ENCODE results near the gene ARHGAP29.

ARHGAP29 gene

DNA sequence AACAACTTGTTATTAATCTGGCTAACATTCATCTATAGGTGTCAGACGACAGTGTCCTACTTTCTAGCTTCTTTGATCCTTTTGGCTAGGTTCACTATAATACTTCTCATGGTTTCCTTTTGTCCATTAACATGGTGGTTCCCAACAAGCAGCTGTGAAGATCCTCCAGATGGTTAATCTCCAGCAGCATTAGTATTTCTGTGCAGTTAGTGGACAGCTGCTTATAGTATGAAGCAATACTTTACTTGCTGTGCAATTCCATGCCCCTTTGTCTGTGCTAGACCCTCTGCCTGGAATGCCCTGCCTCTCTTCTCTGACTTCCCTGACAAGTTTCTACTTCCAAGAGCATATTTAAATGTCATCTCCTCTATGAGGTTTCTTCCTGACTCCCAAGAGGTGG lies 41.7 kb upstream of the ARHGAP29 start:
- Histone ChIP-seq H3K4me3 (ENCODE audit: low read length) (no peak overlapping the region), H3K4me2 (ENCODE audit: low read length) (no peak overlapping the region), H3K27me3 (ENCODE audit: control insufficient read depth, insufficient read depth, low read length) (no peaks in the 10 kb centered on the region), H3K9me3 (replicated peaks; ENCODE audit: low read length) (no peaks in the 10 kb centered on the region), H3K36me3 (ENCODE audit: insufficient read depth, low read length) (no peaks in the 10 kb centered on the region), H3K4me1 (ENCODE audit: control insufficient read depth, insufficient read depth, low read length) (peaks cover 33% of the 10 kb centered on the region), H3K9ac (ENCODE audit: low read depth, low read length) (no peak overlapping the region)

DNA sequence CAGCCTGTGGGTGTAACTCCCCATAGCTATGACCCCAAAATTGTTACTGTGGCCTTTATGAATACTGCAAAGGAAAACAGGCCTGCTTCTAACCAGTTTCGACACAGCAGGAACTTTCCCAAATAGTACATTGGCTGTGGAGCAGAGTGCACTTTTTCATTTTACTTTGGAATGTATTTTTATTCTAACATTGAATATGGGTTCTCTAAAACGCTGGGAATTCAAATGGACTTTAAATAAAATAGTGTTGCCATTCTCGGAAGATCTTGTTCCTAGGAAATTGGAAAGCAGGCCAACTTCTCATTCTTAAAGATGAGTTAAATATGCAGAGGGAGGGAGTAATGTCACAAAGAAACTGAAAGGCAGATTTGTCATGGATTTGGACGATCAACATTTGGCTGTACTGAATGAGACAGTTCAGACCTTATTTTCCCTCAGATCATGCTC lies 39.6 kb upstream of the ARHGAP29 start:
- Histone ChIP-seq H3K9me3 (replicated peaks; ENCODE audit: low read length) (no peaks in the 10 kb centered on the region), H3K4me3 (ENCODE audit: low read length) (no peak overlapping the region), H3K4me2 (ENCODE audit: low read length) (peak overlapping the region; percentile 30), H3K36me3 (ENCODE audit: insufficient read depth, low read length) (no peaks in the 10 kb centered on the region), H3K27me3 (ENCODE audit: control insufficient read depth, insufficient read depth, low read length) (no peaks in the 10 kb centered on the region), H3K4me1 (ENCODE audit: control insufficient read depth, insufficient read depth, low read length) (peaks cover 49% of the 10 kb centered on the region), H3K9ac (ENCODE audit: low read depth, low read length) (peak overlapping the region; percentile 8)

DNA sequence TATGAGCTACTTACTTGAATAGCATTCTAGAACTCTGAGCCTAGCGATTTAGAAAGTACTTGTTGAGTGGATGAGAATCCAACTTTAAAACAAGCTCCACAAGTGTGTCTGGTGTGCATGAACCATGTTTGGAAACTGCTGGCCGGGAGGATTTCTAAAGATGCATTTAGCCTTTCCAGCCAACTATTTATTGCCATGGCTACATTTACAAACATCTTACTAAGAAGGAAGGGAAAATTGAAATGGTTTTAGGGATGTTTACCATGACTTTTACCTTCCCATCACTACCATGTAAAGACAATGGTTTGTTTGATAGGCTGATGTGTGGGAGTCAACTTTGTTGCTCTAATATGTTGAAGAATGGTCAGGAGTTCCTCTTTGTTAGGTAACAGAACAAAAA lies 37.7 kb upstream of the ARHGAP29 start:
- Histone ChIP-seq H3K4me3 (ENCODE audit: low read length) (no peak overlapping the region), H3K36me3 (ENCODE audit: insufficient read depth, low read length) (no peaks in the 10 kb centered on the region), H3K4me2 (ENCODE audit: low read length) (no peak overlapping the region), H3K27me3 (ENCODE audit: control insufficient read depth, insufficient read depth, low read length) (no peaks in the 10 kb centered on the region), H3K9me3 (replicated peaks; ENCODE audit: low read length) (no peaks in the 10 kb centered on the region), H3K4me1 (ENCODE audit: control insufficient read depth, insufficient read depth, low read length) (peaks cover 49% of the 10 kb centered on the region), H3K9ac (ENCODE audit: low read depth, low read length) (no peak overlapping the region)

DNA sequence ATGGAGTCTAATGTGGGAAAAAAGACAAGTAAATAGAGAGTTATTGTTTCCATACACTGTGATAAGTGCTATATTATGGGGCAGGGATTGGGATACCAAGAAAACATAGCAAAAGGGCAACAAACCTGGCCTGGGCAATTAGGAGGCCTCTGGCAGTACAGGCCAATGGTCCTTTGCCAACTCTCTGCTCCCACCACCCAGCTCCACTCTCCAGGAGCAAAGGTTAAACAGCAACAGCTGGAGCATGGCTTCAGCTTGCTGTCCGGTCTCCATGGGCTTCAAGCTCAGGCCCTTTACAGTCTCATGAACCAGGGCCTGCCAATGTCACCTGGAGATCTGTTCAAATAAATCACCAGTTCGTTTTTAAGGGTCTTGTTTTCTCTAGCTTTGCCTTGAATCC lies 37.2 kb upstream of the ARHGAP29 start:
- H3K27me3 ChIP-seq (ENCODE audit: control insufficient read depth, insufficient read depth, low read length) = no peaks in the 10 kb centered on the region
- no peak overlapping the region for H3K4me2 ChIP-seq (ENCODE audit: low read length)
- H3K36me3 ChIP-seq (ENCODE audit: insufficient read depth, low read length) = no peaks in the 10 kb centered on the region
- no peaks in the 10 kb centered on the region for H3K9me3 ChIP-seq (replicated peaks; ENCODE audit: low read length)
- no peak overlapping the region for H3K9ac ChIP-seq (ENCODE audit: low read depth, low read length)
- no peak overlapping the region for H3K4me3 ChIP-seq (ENCODE audit: low read length)
- peaks cover 51% of the 10 kb centered on the region for H3K4me1 ChIP-seq (ENCODE audit: control insufficient read depth, insufficient read depth, low read length)

DNA sequence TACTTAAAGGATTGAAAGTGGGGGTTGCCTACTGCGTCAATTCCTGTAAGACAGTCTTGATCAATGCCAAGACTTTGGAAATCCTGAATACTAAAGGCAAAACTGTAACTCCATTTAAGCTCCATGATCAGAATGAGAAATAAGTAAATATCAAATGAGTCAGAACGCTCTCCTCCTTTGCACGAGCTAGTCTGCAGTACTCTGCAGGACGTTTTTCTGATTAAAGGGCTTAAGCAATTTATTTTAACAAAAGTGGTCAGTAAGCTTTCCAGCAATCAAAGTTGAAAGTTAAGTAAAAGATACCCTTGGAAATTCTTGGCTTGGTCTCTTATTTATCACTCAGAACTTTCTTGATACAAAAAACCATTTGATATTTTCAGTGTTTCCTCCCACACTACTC lies 35.7 kb upstream of the ARHGAP29 start:
- H3K9ac ChIP-seq (ENCODE audit: low read depth, low read length) = no peak overlapping the region
- no peaks in the 10 kb centered on the region for H3K36me3 ChIP-seq (ENCODE audit: insufficient read depth, low read length)
- no peaks in the 10 kb centered on the region for H3K27me3 ChIP-seq (ENCODE audit: control insufficient read depth, insufficient read depth, low read length)
- no peak overlapping the region for H3K4me3 ChIP-seq (ENCODE audit: low read length)
- no peak overlapping the region for H3K4me2 ChIP-seq (ENCODE audit: low read length)
- peaks cover 48% of the 10 kb centered on the region for H3K4me1 ChIP-seq (ENCODE audit: control insufficient read depth, insufficient read depth, low read length)
- H3K9me3 ChIP-seq (replicated peaks; ENCODE audit: low read length) = no peaks in the 10 kb centered on the region

DNA sequence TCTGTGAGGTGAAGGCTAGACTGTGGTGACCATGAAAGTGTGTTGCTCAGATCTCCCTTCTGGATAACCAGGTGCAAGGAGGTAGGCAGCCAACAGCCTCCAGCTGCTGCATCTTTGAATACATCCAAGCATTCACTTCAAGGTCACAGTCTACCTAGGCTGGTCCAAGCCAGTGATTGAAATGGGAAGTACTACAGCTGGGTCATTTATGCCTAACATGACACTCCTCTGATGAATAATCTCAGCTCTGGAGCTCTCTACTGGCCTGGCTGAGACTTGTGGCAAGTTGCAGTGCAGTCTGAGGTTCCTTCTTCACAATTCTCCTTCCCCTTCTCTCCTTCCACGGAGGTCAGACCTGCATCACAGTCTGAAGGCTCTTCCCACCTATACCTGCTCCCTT lies 35.0 kb upstream of the ARHGAP29 start:
- Histone ChIP-seq H3K27me3 (ENCODE audit: control insufficient read depth, insufficient read depth, low read length) (no peaks in the 10 kb centered on the region), H3K36me3 (ENCODE audit: insufficient read depth, low read length) (no peaks in the 10 kb centered on the region), H3K9me3 (replicated peaks; ENCODE audit: low read length) (no peaks in the 10 kb centered on the region), H3K4me3 (ENCODE audit: low read length) (no peak overlapping the region), H3K4me2 (ENCODE audit: low read length) (no peak overlapping the region), H3K4me1 (ENCODE audit: control insufficient read depth, insufficient read depth, low read length) (peaks cover 48% of the 10 kb centered on the region), H3K9ac (ENCODE audit: low read depth, low read length) (no peak overlapping the region)

DNA sequence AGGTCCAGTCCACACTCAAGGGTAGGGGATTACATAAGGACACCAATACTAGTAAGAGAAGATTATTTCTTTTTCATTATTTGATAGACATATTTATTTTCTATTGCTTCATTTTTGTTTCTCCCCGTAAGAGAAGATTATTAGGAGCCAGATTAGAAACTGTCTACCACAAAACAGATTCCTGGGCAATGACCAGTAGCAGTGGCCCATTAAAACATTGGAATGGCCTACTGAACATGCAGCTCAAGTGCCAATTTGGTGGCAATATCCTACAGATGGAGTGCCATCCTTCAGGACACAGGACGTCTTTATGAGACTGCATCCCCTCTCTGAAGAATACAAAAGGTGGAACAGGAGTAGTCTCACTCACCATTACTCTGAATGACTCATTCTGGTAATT lies 34.0 kb upstream of the ARHGAP29 start:
- H3K9ac ChIP-seq (ENCODE audit: low read depth, low read length) = no peak overlapping the region
- no peak overlapping the region for H3K4me3 ChIP-seq (ENCODE audit: low read length)
- H3K4me2 ChIP-seq (ENCODE audit: low read length) = peak overlapping the region; percentile 64
- H3K36me3 ChIP-seq (ENCODE audit: insufficient read depth, low read length) = no peaks in the 10 kb centered on the region
- no peaks in the 10 kb centered on the region for H3K27me3 ChIP-seq (ENCODE audit: control insufficient read depth, insufficient read depth, low read length)
- no peaks in the 10 kb centered on the region for H3K9me3 ChIP-seq (replicated peaks; ENCODE audit: low read length)
- peaks cover 42% of the 10 kb centered on the region for H3K4me1 ChIP-seq (ENCODE audit: control insufficient read depth, insufficient read depth, low read length)

DNA sequence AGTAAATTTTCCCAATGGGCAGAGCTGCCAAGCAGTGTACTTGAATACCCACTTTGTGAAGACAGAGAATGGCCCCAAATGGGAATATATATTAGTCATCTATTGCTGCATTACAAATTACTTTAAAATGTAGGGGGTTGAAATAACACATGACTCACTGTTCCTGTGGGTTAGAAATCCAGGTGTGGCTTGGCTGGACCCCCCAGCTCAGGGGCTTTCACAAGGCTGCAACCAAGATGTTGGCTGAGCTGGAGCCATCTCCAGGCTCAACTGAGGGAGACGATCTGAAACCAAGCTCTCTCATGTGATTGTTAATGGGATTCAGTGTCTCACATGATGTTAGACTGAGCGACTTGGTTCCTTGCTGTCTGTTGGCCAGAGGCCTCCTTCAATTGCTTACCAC lies 33.4 kb upstream of the ARHGAP29 start:
- peaks cover 48% of the 10 kb centered on the region for H3K4me1 ChIP-seq (ENCODE audit: control insufficient read depth, insufficient read depth, low read length)
- no peaks in the 10 kb centered on the region for H3K27me3 ChIP-seq (ENCODE audit: control insufficient read depth, insufficient read depth, low read length)
- peak overlapping the region; percentile 36 for H3K4me3 ChIP-seq (ENCODE audit: low read length)
- peak overlapping the region; percentile 24 for H3K9ac ChIP-seq (ENCODE audit: low read depth, low read length)
- H3K4me2 ChIP-seq (ENCODE audit: low read length) = peak overlapping the region; percentile 64
- no peaks in the 10 kb centered on the region for H3K9me3 ChIP-seq (replicated peaks; ENCODE audit: low read length)
- H3K36me3 ChIP-seq (ENCODE audit: insufficient read depth, low read length) = no peaks in the 10 kb centered on the region

DNA sequence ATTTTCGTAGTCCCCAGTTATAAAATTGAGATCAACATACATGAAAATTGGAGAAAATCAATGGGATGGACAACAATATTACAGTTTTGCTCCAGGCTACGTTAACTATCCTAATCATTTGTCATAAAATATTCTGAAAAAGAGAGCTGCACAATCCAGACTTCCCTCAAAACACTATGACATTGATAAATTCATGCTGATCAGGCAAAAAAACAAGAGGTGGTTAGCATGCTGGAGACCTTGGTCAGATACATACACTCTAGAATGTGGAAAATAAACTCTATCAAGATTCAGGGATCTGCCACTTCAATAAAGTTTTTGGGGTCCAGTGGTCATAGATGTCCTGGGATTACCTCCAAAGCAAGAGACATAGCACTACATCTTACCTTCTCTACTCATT lies 32.5 kb upstream of the ARHGAP29 start:
- peak overlapping the region; percentile 64 for H3K4me2 ChIP-seq (ENCODE audit: low read length)
- H3K9me3 ChIP-seq (replicated peaks; ENCODE audit: low read length) = no peaks in the 10 kb centered on the region
- no peaks in the 10 kb centered on the region for H3K36me3 ChIP-seq (ENCODE audit: insufficient read depth, low read length)
- H3K27me3 ChIP-seq (ENCODE audit: control insufficient read depth, insufficient read depth, low read length) = no peaks in the 10 kb centered on the region
- H3K4me3 ChIP-seq (ENCODE audit: low read length) = no peak overlapping the region
- H3K4me1 ChIP-seq (ENCODE audit: control insufficient read depth, insufficient read depth, low read length) = peaks cover 57% of the 10 kb centered on the region
- H3K9ac ChIP-seq (ENCODE audit: low read depth, low read length) = no peak overlapping the region

DNA sequence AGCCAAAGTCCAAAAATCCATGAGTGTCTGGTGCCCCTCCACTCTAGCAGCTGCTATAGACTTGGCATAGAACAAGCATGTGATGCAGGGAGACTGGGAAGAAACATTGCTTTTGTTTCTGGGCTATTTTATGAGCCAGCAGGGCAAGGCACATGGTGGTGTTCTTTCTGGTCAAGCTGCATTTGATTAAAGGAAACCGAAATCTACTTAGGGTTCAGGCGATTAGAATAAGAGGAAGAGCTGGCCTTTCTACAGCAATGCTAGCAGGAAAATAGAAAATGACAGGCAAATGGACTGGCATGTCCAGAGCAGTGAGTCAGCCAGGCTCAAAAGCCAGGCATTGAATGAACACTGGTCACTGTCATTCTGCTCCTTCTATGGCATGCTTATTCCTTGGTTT lies 28.5 kb upstream of the ARHGAP29 start:
- no peaks in the 10 kb centered on the region for H3K9me3 ChIP-seq (replicated peaks; ENCODE audit: low read length)
- no peaks in the 10 kb centered on the region for H3K27me3 ChIP-seq (ENCODE audit: control insufficient read depth, insufficient read depth, low read length)
- no peak overlapping the region for H3K9ac ChIP-seq (ENCODE audit: low read depth, low read length)
- no peak overlapping the region for H3K4me3 ChIP-seq (ENCODE audit: low read length)
- no peaks in the 10 kb centered on the region for H3K36me3 ChIP-seq (ENCODE audit: insufficient read depth, low read length)
- peak overlapping the region; percentile 21 for H3K4me2 ChIP-seq (ENCODE audit: low read length)
- peaks cover 32% of the 10 kb centered on the region for H3K4me1 ChIP-seq (ENCODE audit: control insufficient read depth, insufficient read depth, low read length)

DNA sequence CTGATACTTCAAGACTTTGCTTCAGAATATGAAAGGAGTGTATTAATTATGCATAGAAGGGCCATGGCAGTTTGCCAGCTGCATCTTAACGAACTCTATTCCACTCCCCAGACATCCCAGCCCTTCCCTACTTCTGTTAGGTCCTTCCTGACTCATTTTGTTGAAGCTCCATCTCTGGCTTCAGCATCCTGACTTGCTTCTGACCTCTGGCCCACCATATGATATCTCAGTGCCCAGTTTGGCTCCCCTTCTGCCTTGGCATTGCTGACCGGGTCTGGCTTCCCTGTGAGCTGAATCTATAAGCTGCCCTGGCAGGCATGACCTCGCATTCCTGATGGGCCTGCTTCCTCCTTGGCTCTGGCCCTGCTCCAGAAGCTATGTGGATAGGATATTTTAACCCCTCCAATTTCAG lies 27.6 kb upstream of the ARHGAP29 start:
- no peaks in the 10 kb centered on the region for H3K9me3 ChIP-seq (replicated peaks; ENCODE audit: low read length)
- H3K4me1 ChIP-seq (ENCODE audit: control insufficient read depth, insufficient read depth, low read length) = peaks cover 31% of the 10 kb centered on the region
- H3K9ac ChIP-seq (ENCODE audit: low read depth, low read length) = no peak overlapping the region
- H3K27me3 ChIP-seq (ENCODE audit: control insufficient read depth, insufficient read depth, low read length) = no peaks in the 10 kb centered on the region
- peak overlapping the region; percentile 3 for H3K4me2 ChIP-seq (ENCODE audit: low read length)
- no peak overlapping the region for H3K4me3 ChIP-seq (ENCODE audit: low read length)
- H3K36me3 ChIP-seq (ENCODE audit: insufficient read depth, low read length) = no peaks in the 10 kb centered on the region

DNA sequence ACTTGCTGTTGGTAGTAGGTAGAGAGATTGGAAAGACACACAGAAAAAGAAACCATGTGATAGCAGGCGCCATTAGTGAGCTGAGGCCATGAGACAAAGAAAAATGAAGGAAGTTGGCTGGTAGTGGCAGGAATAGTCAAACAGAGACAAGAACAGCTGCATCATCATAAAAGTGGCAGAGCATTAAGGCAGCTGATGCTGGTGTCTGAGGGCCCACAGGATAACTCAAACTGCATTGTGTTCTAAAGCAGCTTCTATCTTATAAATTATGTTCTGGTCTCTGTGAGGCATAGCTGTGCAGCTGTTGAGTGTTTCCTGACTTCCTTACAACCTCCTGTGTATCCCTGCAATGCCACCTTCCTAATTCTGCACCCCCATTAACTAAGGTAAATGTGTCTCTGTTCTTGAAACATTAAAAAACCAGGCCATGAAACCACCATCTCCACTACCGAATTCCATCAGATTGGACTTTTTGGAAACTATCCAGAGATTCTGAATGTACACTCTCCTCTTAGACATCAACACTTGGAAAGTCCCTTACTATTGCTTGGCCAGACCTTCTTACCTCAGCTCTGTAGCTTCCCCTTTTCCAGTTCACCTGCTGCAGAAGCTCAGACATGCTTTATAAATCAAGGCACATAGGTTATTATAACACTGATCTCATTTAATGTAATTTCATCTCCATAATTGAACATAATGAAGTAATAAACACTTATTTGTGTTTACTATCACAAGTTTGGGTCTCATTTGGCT lies 23.4 kb upstream of the ARHGAP29 start:
- Histone ChIP-seq H3K4me1 (ENCODE audit: control insufficient read depth, insufficient read depth, low read length) (peaks cover 52% of the 10 kb centered on the region), H3K9me3 (replicated peaks; ENCODE audit: low read length) (no peaks in the 10 kb centered on the region), H3K27me3 (ENCODE audit: control insufficient read depth, insufficient read depth, low read length) (no peaks in the 10 kb centered on the region), H3K9ac (ENCODE audit: low read depth, low read length) (no peak overlapping the region), H3K4me3 (ENCODE audit: low read length) (no peak overlapping the region), H3K4me2 (ENCODE audit: low read length) (no peak overlapping the region), H3K36me3 (ENCODE audit: insufficient read depth, low read length) (no peaks in the 10 kb centered on the region)

Measured in skeletal muscle satellite cell (primary cell).